ENCODE results near the gene ALDH8A1.
A peak's percentile ranks its signal among the peaks of the same experiment; 100 is the strongest.

The ALDH8A1 gene

DNA sequence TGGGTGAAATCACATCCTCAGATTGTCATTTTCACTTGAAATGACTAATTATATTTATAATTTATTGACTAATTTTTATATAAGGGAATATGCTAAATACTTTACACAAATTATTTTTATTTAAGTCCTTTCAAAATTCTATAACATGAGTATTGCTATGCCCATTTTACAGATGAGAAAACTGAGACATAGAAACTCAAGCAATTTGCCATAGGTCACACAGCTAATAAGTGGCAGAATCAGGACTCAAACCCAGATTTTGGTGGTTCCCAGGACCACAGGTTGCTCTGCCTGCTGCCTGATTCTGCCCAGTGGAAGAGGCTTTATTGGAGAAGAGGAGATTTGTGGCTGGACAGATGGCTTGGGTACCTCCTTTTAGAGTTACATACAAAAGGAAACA, 4.9 kb downstream of the ALDH8A1 start:
- no peak overlapping the region for H3K4me3 ChIP-seq (ENCODE audit: control insufficient read depth, low read depth, low read length)
- TF ChIP-seq, protein P1, sequence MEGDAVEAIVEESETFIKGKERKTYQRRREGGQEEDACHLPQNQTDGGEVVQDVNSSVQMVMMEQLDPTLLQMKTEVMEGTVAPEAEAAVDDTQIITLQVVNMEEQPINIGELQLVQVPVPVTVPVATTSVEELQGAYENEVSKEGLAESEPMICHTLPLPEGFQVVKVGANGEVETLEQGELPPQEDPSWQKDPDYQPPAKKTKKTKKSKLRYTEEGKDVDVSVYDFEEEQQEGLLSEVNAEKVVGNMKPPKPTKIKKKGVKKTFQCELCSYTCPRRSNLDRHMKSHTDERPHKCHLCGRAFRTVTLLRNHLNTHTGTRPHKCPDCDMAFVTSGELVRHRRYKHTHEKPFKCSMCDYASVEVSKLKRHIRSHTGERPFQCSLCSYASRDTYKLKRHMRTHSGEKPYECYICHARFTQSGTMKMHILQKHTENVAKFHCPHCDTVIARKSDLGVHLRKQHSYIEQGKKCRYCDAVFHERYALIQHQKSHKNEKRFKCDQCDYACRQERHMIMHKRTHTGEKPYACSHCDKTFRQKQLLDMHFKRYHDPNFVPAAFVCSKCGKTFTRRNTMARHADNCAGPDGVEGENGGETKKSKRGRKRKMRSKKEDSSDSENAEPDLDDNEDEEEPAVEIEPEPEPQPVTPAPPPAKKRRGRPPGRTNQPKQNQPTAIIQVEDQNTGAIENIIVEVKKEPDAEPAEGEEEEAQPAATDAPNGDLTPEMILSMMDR (IDR thresholded peaks at IDR 0.05; ENCODE audit: control insufficient read depth, insufficient read depth, low read depth, low read length, missing control alignments) = no peak
- DNase-seq (ENCODE audit: low read depth) = no peak

DNA sequence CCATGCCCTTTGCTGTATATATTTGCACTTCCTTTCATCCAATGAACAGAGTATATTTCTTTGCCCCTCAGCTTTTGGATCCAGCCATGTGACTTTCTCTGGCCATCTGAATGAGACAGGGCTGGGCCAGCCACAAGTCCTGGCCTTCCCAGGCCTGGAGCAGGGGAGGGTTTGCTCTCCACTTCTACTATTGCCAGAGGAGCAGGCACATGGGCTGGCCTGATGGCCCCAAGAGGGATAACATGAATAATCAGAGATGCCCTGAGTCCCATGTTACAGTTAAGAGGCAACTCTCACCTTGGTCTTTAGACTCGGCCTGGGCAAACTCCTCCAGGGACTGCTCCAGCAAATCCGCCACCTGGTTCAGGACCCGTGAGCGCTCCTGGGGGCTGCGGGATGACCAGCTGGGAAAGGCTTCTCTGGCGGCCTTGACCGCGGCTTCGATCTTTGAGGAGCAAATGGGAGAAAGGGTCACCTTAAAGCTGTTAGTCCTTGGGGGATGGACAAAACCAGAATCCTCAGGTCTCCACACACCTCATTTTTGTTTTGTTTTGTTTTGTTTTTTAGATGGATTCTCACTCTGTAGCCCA, 6.3 kb downstream of the ALDH8A1 start:
- H3K4me3 ChIP-seq (ENCODE audit: control insufficient read depth, low read depth, low read length) = no peak overlapping the region
- DNase-seq (ENCODE audit: low read depth) = no peak
- TF ChIP-seq, protein P1 (IDR thresholded peaks at IDR 0.05; ENCODE audit: control insufficient read depth, insufficient read depth, low read depth, low read length, missing control alignments) = no peak

DNA sequence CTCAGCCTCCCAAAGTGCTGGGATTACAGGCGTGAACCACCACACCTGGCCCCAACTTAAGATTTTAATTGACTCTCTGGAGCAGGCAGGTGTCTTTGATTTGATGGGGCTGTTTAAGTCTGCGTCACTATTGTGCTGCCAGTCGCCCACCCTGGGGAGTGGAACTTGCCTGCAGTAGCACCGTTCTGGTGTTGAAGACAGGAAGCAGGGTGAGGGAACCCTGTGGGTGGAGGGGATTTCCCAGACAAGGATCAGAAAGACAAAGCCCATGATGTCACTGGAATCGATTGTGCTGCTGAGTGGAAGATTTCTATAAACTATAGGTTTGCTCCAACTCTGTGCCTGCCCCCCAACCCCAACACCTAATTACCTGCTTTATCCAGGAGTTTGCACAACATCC, 11.0 kb downstream of the ALDH8A1 start:
- no peak for DNase-seq (ENCODE audit: low read depth)
- H3K4me3 ChIP-seq (ENCODE audit: control insufficient read depth, low read depth, low read length) = no peak overlapping the region
- TF ChIP-seq, protein P1 (IDR thresholded peaks at IDR 0.05; ENCODE audit: control insufficient read depth, insufficient read depth, low read depth, low read length, missing control alignments) = no peak

DNA sequence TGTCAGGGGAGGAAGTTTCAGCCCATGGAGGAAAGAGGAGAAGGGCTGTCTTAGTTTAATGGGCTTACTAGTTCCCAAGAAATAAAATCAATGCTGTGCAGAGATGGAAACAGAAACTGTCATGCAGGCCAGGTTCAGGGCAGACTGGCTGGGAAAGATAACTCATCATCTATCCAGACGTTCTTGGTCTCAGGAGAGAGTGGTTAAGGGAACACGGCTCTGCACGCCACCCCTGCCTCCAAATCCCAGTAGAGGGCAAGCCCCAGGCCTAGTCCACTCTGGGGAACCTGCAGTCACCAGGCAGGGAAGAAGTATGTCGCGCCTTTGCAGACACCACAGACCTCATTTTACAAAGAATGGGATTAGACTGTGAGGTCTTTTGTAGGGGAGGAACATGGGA, 12.5 kb downstream of the ALDH8A1 start:
- no peak overlapping the region for H3K4me3 ChIP-seq (ENCODE audit: control insufficient read depth, low read depth, low read length)
- DNase-seq (ENCODE audit: low read depth) = peak; percentile 4
- TF ChIP-seq, protein P1 (IDR thresholded peaks at IDR 0.05; ENCODE audit: control insufficient read depth, insufficient read depth, low read depth, low read length, missing control alignments) = no peak

DNA sequence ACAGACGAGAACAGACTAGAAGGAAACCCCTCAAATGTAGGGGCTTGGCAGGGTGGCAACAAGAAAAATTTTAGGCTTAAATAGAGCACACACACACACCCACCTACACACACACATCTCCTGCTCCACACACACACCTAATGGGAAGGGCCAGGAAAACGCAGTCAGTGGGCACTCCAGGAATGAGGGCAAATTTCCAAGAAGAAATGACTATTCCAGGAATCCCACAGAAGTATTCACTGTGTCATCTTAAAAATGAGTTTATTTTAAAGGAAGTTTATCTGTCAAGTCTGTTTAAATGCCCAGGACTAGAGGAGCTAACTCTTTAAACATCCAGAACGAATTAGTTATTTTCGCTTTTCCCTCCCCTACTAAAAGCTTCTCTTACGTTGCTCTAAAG, 13.0 kb downstream of the ALDH8A1 start:
- peak; percentile 57 for DNase-seq (ENCODE audit: low read depth)
- no peak overlapping the region for H3K4me3 ChIP-seq (ENCODE audit: control insufficient read depth, low read depth, low read length)
- TF ChIP-seq, protein P1 (IDR thresholded peaks at IDR 0.05; ENCODE audit: control insufficient read depth, insufficient read depth, low read depth, low read length, missing control alignments) = no peak

DNA sequence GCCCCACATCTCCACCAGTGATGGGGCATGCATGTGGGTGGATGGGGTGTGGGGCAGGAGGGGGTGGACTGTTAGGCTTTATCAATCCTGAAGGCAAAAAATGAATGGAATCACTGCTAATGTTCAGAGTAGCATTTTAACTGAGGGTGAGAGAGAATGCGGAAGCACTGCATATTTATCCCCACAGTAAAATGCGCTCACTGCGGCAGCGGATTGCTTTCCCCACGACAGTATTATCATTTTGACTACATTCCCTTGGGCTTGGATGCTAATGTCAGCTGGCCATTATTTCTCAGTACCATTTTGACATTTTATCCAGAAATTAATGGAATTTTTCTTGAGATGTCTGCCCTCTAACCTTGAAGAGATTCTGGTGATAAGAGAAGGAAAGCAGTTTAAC, 13.4 kb downstream of the ALDH8A1 start:
- H3K4me3 ChIP-seq (ENCODE audit: control insufficient read depth, low read depth, low read length) = no peak overlapping the region
- TF ChIP-seq, protein P1 (IDR thresholded peaks at IDR 0.05; ENCODE audit: control insufficient read depth, insufficient read depth, low read depth, low read length, missing control alignments) = no peak
- no peak for DNase-seq (ENCODE audit: low read depth)

Data from AG09309 (cell line).